Measurements from ENCODE around the gene PRRG3. TPM values are rescaled to one million over a fixed set of nuclear protein-coding genes. Genes with fewer than 3 reads are reported as not detected.

PRRG3 gene
- total RNA-seq, 2 experiments from 2014 or later = not detected

- POLR2A ChIA-PET = no interaction called here
- Mint-ChIP-seq H3K36me3 (no peaks in the 10 kb centered on the region), H3K27ac (no peak overlapping the region), H3K27me3 (peaks cover 2% of the 10 kb centered on the region), H3K4me3 (no peak overlapping the region), H3K9me3 (no peaks in the 10 kb centered on the region), H3K4me1 (ENCODE audit: low read depth) (no peaks in the 10 kb centered on the region)
- intact Hi-C loops (cut with micrococcal nuclease) = no loop called here
- CTCF ChIA-PET = no interaction called here
- DNase-seq = no peak
These were observed 17.0 kb downstream of the PRRG3 start for GRCh38 chrX:151712253-151712652.

- DNase-seq = peak; percentile 10
- H3K4me3 Mint-ChIP-seq = no peak overlapping the region
- peaks cover 2% of the 10 kb centered on the region for H3K27me3 Mint-ChIP-seq
- ChIA-PET CTCF (no interaction called here), POLR2A (no interaction called here)
- no peak overlapping the region for H3K27ac Mint-ChIP-seq
- H3K9me3 Mint-ChIP-seq = no peaks in the 10 kb centered on the region
- no peaks in the 10 kb centered on the region for H3K4me1 Mint-ChIP-seq (ENCODE audit: low read depth)
- intact Hi-C loops (cut with micrococcal nuclease) = no loop called here
- no peaks in the 10 kb centered on the region for H3K36me3 Mint-ChIP-seq
These were observed 18.6 kb downstream of the PRRG3 start for GRCh38 chrX:151713849-151714248.

GRCh38 chrX:151714362-151714761 lies 19.1 kb downstream of the PRRG3 start:
- intact Hi-C loops (cut with micrococcal nuclease) = no loop called here
- no peak for DNase-seq
- Mint-ChIP-seq H3K36me3 (no peaks in the 10 kb centered on the region), H3K4me3 (no peak overlapping the region), H3K4me1 (ENCODE audit: low read depth) (no peaks in the 10 kb centered on the region), H3K9me3 (no peaks in the 10 kb centered on the region), H3K27ac (no peak overlapping the region), H3K27me3 (peaks cover 2% of the 10 kb centered on the region)
- CTCF ChIA-PET = no interaction called here
- POLR2A ChIA-PET = no interaction called here

GRCh38 chrX:151715752-151716151 lies 20.5 kb downstream of the PRRG3 start, which contains the start of gene FATE1:
Gene FATE1 (plus strand): TSS chrX:151716035. CDS start chrX:151716120, 85 bp downstream.
- H3K4me3 Mint-ChIP-seq = no peak within 1 kb of the TSS
- DNase-seq = no peak
- ChIA-PET POLR2A (no interaction called here), CTCF (no interaction called here)
- H3K36me3 Mint-ChIP-seq = no peaks in the 10 kb centered on the region
- H3K4me1 Mint-ChIP-seq (ENCODE audit: low read depth) = no peaks in the 10 kb centered on the region
- peaks cover 2% of the 10 kb centered on the region for H3K27me3 Mint-ChIP-seq
- H3K9me3 Mint-ChIP-seq = no peaks in the 10 kb centered on the region
- H3K27ac Mint-ChIP-seq = no peak within 1 kb of the TSS
- intact Hi-C loops (cut with micrococcal nuclease) = no loop called here

GRCh38 chrX:151722241-151722846 lies 27.1 kb downstream of the PRRG3 start:
- no peaks in the 10 kb centered on the region for H3K4me1 Mint-ChIP-seq (ENCODE audit: low read depth)
- H3K4me3 Mint-ChIP-seq = no peak overlapping the region
- no peaks in the 10 kb centered on the region for H3K9me3 Mint-ChIP-seq
- DNase-seq = peak; percentile 8
- ChIA-PET CTCF (interaction anchor here (0.9 kb wide), 1 partner anchor 571 kb away, joined by 3 read pairs; no protein-coding TSS in a partner anchor), POLR2A (no interaction called here)
- H3K27ac Mint-ChIP-seq = no peak overlapping the region
- intact Hi-C loops (cut with micrococcal nuclease) = no loop called here
- H3K36me3 Mint-ChIP-seq = no peaks in the 10 kb centered on the region
- H3K27me3 Mint-ChIP-seq = no peaks in the 10 kb centered on the region

GRCh38 chrX:151723156-151723760 lies 28.0 kb downstream of the PRRG3 start:
- intact Hi-C loops (cut with micrococcal nuclease) = no loop called here
- Mint-ChIP-seq H3K4me1 (ENCODE audit: low read depth) (no peaks in the 10 kb centered on the region), H3K9me3 (no peaks in the 10 kb centered on the region), H3K4me3 (no peak overlapping the region), H3K27me3 (no peaks in the 10 kb centered on the region), H3K27ac (no peak overlapping the region), H3K36me3 (no peaks in the 10 kb centered on the region)
- ChIA-PET CTCF (no interaction called here), POLR2A (no interaction called here)
- DNase-seq = no peak

GRCh38 chrX:151724563-151725337 lies 29.5 kb downstream of the PRRG3 start:
- intact Hi-C loops (cut with micrococcal nuclease) = no loop called here
- ChIA-PET POLR2A (no interaction called here), CTCF (no interaction called here)
- no peaks in the 10 kb centered on the region for H3K9me3 Mint-ChIP-seq
- no peaks in the 10 kb centered on the region for H3K27me3 Mint-ChIP-seq
- DNase-seq = no peak
- H3K4me3 Mint-ChIP-seq = no peak overlapping the region
- no peak overlapping the region for H3K27ac Mint-ChIP-seq
- no peaks in the 10 kb centered on the region for H3K36me3 Mint-ChIP-seq
- H3K4me1 Mint-ChIP-seq (ENCODE audit: low read depth) = no peaks in the 10 kb centered on the region

- Mint-ChIP-seq H3K27me3 (no peaks in the 10 kb centered on the region), H3K9me3 (no peaks in the 10 kb centered on the region), H3K27ac (no peak overlapping the region), H3K36me3 (no peaks in the 10 kb centered on the region), H3K4me1 (ENCODE audit: low read depth) (no peaks in the 10 kb centered on the region), H3K4me3 (no peak overlapping the region)
- intact Hi-C loops (cut with micrococcal nuclease) = no loop called here
- ChIA-PET CTCF (no interaction called here), POLR2A (no interaction called here)
- no peak for DNase-seq
These were observed 30.0 kb downstream of the PRRG3 start for GRCh38 chrX:151725338-151725614.

- Mint-ChIP-seq H3K4me3 (no peak overlapping the region), H3K27ac (no peak overlapping the region), H3K36me3 (no peaks in the 10 kb centered on the region), H3K4me1 (ENCODE audit: low read depth) (no peaks in the 10 kb centered on the region), H3K9me3 (no peaks in the 10 kb centered on the region), H3K27me3 (no peaks in the 10 kb centered on the region)
- POLR2A ChIA-PET = no interaction called here
- CTCF ChIA-PET = no interaction called here
- intact Hi-C loops (cut with micrococcal nuclease) = no loop called here
- DNase-seq = no peak
These were observed 31.5 kb downstream of the PRRG3 start for GRCh38 chrX:151726751-151727150.

GRCh38 chrX:151727346-151727745 lies 32.1 kb downstream of the PRRG3 start:
- Mint-ChIP-seq H3K27me3 (no peaks in the 10 kb centered on the region), H3K4me3 (no peak overlapping the region), H3K27ac (no peak overlapping the region), H3K4me1 (ENCODE audit: low read depth) (no peaks in the 10 kb centered on the region), H3K36me3 (no peaks in the 10 kb centered on the region), H3K9me3 (no peaks in the 10 kb centered on the region)
- intact Hi-C loops (cut with micrococcal nuclease) = no loop called here
- POLR2A ChIA-PET = no interaction called here
- DNase-seq = no peak
- CTCF ChIA-PET = no interaction called here

GRCh38 chrX:151729056-151729725 lies 33.9 kb downstream of the PRRG3 start:
- ChIA-PET CTCF (interaction anchor here (1.1 kb wide), 1 partner anchor 21 kb away, joined by 3 read pairs; no protein-coding TSS in a partner anchor), POLR2A (no interaction called here)
- Mint-ChIP-seq H3K9me3 (no peaks in the 10 kb centered on the region), H3K27ac (no peak overlapping the region), H3K4me1 (ENCODE audit: low read depth) (no peaks in the 10 kb centered on the region), H3K36me3 (no peaks in the 10 kb centered on the region), H3K27me3 (peaks cover 3% of the 10 kb centered on the region), H3K4me3 (no peak overlapping the region)
- DNase-seq = no peak
- intact Hi-C loops (cut with micrococcal nuclease) = no loop called here

GRCh38 chrX:151734446-151734845 lies 39.2 kb downstream of the PRRG3 start, which contains the start of gene CNGA2:
Gene CNGA2 (plus strand): TSS chrX:151734746. CDS start chrX:151738484, 3,738 bp downstream.
- H3K36me3 Mint-ChIP-seq = no peaks in the 10 kb centered on the region
- ChIA-PET CTCF (no interaction called here), POLR2A (no interaction called here)
- no peak within 1 kb of the TSS for H3K4me3 Mint-ChIP-seq
- no peaks in the 10 kb centered on the region for H3K9me3 Mint-ChIP-seq
- H3K27ac Mint-ChIP-seq = no peak within 1 kb of the TSS
- peaks cover 3% of the 10 kb centered on the region for H3K27me3 Mint-ChIP-seq
- DNase-seq = no peak
- no peaks in the 10 kb centered on the region for H3K4me1 Mint-ChIP-seq (ENCODE audit: low read depth)
- intact Hi-C loops (cut with micrococcal nuclease) = no loop called here

All from activated CD4-positive, alpha-beta memory T cell treated with anti-CD3 and anti-CD28 coated beads for 36 hours (primary cell).